GM18870 (cell line): Measurements from ENCODE around the gene LIPC.

Experiments used
- ATAC-seq: cut with Tn5 transposase; IDR thresholded peaks from one replicate; pipeline ENCODE4 v1.9.1; 2021; ENCODE audit warnings: moderate library complexity; ENCODE audit not compliant: unreplicated experiment

LIPC gene

DNA sequence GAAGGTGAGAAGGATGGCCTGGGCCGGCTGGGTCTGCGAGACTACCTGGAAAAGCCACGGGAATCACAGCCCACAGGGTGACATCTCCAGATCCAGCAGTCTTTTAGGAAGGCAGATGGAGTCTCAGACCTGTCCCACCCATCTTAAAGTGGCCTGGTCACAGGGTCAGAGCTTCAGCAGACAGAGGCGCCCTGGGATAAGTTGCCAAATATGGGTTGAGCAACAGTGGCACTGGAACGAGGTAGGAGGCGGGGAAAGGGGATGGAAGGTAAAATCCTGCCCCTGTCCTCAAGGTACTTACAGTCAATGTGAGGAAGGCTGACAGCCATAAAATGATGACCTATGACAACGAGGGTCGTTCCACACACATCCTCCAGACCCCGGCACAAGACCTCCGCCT is 80.7 kb downstream of the LIPC start:
- ATAC-seq: no peak

DNA sequence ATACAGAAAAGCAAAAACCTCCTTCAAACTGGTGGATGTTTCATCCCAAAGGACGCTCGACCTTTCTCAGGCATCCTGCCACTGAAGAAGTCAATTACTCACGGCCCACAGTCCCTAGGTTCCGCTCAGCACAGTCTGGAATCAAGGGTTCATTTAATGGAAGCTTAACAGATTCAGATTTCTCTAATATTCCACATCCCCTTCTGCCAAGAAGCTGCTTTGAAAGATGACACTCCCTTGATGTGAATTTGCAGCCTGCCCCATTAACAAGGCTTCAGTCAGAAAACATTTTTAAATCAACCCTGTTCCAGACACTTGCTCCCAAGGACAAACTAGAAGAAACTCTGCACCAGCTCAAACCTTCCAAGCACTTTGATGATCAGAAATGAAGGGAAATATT is 81.2 kb downstream of the LIPC start:
- no peak for ATAC-seq

DNA sequence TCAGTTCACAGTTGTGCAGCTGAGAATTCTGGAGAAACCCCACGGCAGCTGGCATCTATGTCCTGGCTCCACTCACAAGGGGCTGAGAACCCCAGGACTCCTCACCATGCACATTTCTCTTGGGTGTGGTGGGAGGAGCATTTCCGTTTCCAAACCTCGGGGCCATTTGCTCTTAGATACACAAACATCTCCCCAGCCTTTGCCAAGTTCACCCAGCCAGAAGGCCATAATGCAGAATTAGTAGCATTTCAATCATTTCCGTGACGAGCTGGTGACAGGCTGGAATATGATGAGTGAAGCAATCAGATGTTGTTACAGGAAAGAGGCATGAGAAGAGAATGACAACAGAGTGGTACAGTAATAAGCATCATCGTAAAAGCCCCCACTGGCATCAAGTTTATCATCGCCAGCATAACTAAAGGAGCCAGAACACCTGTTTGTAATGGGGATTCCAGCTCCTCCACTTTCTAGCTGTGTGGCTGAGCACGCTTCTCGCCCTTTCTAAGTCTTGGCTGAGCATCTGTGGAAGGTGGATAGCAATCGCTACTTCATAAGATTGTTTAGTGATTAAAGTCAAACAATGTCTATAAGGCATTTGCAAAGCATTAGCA is 82.0 kb downstream of the LIPC start:
- no peak for ATAC-seq

DNA sequence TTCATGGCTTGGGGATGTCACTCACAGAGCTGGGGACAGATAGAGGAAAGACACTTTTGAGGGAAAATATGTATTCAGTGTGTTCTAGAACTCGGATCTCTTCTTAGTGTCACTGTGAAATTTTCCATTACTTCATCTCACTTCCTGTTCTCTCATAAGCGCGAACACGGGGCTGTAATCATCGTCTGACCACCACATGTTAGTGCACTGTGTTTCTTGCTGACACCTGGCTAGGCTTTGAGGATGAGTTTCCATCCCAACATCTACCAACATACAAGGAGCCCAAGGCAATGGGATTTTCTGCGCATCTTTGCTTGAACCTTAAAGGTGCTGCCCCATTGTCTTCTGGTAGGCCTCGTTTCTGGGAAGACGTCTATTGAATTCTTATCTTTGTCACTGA is 84.0 kb downstream of the LIPC start:
- ATAC-seq: no peak

DNA sequence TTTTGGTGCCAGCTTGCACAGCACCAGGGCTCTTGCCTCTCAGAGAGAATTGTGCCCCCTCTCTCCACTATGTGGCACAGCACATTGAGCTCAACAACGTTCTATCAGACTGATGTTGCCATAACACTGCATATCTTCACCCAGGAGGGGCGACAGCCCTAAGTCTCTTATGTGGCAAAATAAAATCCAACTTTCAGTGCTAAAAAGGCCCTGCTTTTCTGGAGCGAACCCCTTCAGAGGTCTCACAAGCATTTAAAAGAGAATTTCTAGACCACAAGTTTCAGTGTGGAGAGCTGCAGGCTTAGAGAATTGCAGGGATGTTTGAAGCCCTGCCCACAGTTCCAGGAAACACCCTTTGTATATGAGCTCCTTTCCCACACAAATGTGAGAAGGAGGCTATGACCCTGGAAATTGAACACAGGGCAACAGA is 85.5 kb downstream of the LIPC start:
- no peak for ATAC-seq

DNA sequence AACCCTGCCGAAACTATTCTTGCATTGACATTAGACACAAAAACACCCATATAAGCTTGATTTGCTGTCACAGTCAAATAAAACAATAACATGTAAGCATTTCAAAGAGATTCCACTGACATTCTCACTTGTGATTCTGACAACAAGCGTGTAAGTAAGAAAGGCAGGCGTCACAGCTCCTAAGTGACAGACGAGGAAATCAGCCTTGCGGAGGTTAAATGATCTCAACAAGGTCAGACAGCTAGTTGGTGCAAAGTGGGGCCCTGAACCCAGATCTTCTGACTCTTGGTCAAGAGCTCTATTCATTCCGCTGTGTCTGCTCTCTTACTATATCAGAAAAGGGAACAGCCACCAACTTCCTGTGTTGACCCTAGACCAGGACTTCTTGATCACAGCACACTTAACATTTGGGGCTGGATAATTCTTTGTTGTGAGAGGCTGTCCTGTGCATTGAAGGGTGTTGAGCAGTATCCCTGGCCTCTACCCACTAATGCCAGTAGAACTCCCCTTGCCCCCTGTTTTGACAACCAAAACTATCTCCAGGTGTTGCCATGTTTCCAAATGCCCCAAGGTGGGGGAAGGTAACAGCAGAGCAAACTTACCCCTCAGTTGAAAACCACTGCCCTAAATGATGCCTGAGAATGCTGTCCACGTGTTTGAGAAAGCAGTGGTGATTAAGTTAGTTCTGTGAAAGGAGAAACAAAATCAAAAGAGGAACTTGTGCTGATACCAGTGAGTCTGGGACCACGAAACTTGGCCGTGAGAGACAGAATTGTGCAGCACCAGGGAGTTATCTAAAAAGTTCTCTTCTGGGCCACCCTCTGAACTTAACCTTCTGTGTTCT is 86.1 kb downstream of the LIPC start:
- ATAC-seq: peak; percentile 75

DNA sequence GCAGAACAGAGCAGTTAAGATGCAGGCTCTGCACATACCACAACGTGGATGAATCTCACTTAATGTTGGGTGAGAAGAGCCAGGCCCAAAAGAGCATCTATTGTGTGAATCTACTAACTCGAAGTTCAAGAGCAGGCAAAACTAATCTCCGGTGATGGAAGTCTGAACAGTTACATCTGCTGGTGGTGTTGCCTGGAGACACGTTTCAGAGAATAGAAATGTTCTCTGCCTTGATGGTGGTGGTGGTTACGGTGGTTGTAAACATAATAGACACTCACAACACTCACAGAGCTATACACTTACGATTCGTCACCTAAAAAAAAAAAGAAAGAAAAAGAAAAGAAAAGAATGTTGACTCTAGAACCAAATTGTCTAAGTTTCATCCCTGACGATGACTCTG is 86.8 kb downstream of the LIPC start:
- no peak for ATAC-seq

DNA sequence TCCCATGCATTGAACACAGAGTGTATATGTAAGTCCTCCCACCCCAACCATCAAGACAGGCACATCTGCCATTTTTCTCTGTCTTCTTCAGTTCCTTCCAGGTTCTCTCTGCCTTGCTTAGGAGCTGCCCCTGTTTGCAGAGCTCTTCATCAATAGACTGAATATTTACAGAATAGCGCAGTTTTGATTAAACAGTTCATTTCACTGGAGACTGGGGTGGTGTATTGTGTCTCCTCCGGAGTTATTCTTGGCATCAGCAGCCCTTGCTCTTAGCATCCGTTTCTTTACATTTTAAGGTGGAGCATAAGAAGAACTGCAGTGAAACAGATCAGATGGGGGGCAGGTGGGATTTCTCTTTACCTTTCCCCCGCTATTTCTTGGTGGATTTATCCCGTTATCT is 87.7 kb downstream of the LIPC start:
- ATAC-seq: no peak

DNA sequence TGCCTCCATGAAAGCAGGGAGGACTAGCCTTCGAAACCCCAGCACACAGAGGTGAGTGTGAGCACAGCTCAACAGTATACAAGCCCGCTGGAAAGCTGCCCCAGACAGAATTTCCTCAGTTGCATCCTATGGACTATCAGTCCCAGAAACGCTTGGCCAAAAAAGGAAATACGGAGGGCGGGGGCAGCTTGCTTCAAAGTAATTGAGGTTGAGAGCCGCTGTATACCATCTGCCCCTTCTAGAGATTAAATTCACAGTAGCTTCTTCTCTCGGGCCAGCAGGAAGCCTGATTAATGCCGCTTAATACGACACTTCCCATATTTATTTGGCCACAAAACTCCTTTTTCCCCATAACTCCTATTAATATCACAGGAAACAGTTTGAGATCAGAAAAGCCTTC is 88.7 kb downstream of the LIPC start:
- no peak for ATAC-seq

DNA sequence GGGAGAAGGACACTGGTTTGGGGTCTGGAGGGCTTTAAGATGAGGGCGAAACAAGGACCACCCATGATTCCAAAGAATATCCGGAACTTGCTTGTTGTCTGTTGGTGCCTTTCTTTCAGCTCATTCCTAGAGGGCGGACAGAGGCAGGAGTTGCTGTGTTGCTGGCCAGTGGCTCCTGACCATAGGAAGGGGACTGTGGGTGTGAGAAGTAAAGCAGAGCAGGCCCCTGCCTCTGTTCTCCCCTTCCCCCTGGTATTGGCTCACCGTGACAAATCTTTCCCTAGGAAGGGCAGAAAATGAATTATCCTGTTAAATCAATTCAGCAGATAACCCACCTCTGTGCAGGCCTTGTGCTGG is 89.1 kb downstream of the LIPC start:
- ATAC-seq: no peak

DNA sequence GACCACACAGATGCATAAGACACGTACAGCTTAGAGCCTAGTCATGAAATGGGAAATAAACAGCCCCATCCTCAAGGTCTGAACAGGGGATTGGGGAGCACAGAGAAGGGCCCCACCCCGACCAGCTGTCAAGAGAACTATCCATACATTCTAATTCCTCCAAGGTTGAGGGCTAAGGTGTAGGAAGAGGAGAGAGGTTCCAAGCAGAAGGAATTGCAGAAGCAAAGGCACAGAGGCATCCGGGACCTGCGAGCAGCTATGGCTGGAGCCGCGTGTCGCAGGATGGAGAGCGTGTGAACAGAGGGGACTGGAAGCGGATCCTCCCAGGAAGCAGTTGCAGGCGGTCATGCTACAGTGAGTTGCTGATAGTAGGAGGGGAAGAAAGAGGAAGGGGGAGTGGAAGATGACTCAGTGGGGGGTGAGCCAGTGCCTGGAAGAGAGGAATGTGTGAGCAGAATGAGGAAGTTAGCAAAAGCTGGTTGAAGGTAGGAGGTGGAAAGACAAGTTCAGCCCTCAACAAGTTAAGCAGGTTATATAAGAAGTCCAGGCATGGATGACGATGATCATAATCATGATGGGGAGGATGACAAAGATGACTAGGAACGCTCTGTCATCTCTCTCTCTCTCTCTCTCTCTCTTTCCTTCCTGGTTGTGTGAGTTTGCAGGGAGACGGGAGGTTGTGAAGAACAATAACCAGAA is 89.7 kb downstream of the LIPC start:
- no peak for ATAC-seq

DNA sequence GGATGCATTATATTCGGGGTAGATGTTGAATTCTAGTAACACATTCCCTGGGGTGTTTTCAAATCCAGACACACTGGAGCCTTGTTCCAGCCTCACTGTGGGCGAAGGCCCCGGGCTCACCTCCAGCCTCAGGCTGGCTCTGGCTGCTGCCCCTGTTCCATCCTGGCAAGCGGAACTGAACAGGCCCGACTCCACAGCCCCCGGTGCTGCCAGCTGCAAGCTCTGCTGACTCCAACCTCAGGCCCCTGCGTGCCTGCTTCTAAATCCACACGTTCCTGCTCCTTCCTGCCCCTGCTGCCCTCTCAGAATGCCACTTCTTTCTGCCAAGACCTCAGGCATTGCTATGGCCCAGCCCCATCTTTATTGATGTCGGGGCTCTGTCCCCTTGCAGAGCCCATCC is 90.6 kb downstream of the LIPC start:
- no peak for ATAC-seq

DNA sequence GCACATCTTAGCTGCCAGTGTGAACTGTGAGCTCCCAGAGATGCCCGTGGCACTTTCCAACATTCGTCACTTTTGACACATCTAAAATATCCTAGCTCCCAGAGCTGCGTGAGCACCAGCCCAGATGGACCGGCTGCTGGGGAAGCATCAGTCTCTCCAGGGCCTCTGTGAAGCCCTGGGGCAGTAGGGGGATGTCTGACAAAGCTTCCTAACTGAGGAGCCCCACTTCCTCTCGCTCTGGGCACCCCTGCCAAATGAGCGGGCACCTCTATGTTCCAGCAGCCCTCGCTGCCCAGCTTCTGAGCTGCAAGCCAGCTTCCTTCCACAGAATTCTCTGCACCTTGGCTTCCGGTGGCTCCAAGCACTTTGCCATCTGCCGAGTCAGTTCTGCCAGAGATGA is 91.1 kb downstream of the LIPC start:
- ATAC-seq: no peak

DNA sequence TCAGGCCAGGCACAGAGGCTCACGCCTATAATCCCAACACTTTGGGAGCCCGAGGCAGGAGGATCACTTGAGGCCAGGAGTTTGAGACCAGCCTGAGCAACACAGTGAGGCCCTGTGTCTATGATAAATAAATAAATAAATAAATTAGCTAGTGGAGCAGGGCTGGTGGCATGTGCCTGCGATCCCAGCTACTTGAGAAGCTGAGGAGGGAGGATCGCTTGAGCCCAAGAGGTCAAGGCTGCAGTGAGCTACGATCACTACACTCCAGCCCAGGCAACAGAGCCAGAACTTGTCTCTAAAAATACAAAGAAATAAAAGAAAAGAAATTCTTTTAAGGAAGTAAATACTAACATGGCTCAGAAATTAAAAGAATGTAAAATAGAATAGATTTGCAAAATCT is 91.8 kb downstream of the LIPC start:
- ATAC-seq: no peak

DNA sequence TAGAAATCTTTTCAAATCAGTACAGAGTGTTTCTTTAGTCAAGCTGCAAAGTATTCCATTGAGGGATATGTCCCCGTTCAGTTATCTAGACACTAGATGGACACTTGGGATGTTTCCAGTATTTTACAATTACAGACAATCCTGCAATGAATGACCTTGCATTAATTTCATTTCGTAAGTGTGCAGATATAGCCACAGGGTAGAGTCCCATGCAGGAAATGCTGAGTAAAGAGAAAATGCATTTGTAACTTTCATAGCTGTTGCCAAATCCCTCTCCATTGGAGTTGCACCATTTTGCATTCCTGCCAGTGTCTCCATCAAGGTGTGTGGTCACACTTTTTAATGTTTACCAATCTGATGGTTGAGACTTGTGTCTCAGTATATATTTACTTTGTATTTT is 92.5 kb downstream of the LIPC start:
- no peak for ATAC-seq

DNA sequence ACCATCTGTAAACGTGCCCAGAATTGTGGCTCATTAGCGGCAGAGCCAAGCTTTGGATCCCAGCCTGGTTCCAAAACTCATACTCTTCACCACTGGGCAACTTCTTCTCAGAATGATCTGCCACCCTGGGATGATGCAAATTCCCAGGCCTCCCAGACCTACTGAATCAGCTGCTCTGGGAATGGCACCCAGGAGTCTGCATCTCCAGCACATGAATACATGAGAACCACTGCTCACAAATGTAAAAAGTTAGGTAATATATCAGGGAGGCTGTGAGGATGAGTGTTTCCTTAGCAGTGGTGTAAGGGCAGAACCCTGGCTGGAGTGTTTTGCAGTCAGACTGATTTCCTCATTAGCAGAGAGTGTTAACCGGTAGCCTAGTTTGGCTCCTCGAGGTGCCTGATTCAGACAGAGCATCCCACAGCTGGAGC is 94.2 kb downstream of the LIPC start:
- no peak for ATAC-seq

DNA sequence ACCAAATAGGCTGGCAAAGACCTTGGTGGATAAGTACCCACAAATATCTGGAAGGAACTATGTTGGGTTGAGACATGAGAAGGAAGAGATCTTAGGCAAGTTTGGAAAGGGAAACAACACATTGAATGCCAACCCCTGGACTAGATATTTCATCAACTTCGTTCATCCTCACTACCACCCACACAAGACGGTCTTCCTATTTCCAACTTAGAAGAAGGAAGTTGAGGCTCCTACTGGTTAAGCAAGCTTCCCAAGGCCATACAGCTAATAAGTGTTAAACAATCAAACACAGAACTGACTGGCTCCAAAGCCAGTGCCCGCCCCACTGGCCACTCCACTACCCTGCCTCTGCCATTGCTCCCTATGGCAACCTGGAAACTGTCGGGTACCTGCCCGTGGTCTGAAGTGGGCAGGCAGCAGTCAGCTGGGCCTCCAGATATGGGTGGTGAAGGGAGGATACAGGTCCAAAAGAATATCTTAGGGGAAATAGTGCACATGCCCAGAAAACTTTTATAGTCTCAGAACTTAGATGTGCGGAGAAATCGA is 94.9 kb downstream of the LIPC start:
- no peak for ATAC-seq

DNA sequence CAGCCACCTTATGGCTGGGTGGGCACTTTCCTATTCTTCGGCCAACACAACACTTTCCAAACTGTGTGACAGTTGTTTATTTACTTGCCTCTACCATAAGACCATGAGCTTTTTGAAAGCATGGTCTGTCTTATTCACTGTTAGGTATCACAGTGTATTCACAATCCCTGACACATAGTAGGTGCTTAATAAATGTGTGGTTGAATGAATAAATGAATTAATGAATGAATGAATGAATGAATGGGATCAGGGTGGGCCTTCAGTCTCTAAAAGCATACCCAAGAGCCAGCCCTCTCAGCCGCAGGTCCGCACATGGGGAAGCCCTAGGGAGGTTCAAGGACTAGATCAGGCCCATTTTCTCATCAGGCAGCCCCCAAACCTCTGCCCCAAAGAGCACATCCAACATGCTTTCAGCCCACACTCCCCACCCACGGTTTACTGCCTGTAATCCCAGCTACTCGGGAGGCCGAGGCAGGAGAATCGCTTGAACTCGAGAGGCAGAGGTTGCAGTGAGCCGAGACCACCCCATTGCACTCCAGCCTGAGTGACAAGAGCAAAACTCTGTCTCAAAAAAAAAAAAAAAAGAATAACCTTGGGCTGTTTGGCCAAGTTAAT is 95.9 kb downstream of the LIPC start:
- ATAC-seq: no peak

DNA sequence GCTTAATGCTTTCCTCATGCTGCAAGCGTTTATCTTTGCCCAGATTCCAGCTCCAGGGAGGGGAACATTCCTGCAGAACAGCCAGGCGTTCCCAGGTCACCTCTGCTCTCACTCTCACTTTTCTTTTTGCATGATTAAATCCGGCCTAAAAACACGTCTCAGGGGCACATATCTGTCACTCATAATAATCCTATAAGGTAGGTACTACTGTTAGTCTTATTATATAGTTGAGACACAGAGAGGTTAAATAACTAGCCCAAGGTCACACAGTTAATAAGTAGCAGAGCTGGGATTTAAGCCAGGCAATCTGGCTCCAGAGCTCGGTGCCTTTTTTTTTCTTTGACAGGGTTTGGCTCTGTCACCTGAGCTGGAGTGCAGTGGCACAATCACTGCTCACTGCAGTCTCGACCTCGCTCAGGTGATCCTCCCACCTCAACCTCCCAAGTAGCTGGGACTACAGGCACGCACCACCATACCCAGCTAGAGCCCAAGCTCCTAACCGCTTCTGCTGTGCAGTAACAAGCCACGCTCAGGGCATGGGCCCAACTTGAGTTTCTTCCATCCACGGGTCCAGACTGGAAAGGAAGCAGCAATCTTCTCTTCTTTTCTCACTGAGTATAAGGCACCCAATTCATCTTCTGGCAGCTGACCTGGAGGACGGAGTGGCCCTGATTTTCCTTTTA is 96.5 kb downstream of the LIPC start:
- ATAC-seq: no peak

DNA sequence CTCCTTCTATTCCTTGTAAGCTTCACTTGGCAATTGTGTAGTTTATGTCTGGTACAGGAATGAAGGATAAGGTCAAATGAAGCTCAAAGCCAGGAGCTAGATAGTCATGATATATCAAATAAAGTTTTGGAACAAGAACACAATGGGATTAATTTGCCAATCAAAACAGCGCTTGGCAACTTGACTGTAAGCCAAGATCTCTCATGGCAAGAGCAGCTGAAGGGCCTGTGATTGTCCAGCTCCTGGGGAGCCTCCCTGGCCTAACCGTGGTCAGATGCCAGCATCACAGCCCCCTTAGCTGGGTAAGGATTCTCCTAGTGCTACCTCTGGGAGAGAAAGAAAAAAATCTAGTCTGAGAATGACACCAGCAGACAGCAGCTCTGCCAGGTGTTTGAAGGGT is 97.2 kb downstream of the LIPC start:
- ATAC-seq: no peak

DNA sequence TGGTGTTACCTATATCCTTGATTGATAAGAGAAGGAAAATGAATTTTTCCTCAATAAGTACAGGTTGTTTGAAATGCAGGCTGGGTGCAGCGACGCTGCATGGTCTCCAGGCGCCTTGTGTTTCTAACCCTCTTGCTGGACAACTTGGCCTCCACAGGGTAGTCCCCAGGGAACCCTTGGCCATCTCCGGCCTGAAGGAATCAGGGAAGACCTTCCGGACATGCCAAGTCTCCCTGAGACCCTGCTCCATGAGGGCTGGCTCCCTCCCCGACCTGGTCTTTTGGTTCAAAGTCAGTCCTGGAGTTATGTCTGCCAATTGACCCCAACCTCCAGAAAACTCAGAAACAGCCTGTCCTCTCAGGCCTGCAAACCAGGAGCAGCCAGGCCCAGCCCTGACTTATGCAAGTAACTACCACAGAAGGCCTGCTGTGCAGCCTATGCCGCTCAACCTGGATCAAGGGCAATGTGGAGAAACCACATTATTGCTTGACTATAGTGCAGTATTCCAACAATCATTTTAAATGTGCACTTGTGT is 98.3 kb downstream of the LIPC start:
- no peak for ATAC-seq
